ENCODE measurements around the gene UNC5C.

UNC5C gene

GRCh38 chr4:95531141-95531540 lies 17.6 kb downstream of the UNC5C start:
- no peak for TF ChIP-seq CTCF (IDR thresholded peaks at IDR 0.05; ENCODE audit: low read depth, low read length)
- H3K4me3 ChIP-seq (ENCODE audit: low read depth, low read length), result no peak overlapping the region

- H3K4me3 ChIP-seq (ENCODE audit: low read depth, low read length), result no peak overlapping the region
- no peak for TF ChIP-seq CTCF (IDR thresholded peaks at IDR 0.05; ENCODE audit: low read depth, low read length)
Observed at GRCh38 chr4:95529946-95530345, 18.8 kb downstream of the UNC5C start.

GRCh38 chr4:95528388-95528948 lies 20.3 kb downstream of the UNC5C start:
- no peak overlapping the region for H3K4me3 ChIP-seq (ENCODE audit: low read depth, low read length)
- TF ChIP-seq CTCF (IDR thresholded peaks at IDR 0.05; ENCODE audit: low read depth, low read length), result no peak

GRCh38 chr4:95526075-95526474 lies 22.7 kb downstream of the UNC5C start:
- H3K4me3 ChIP-seq (ENCODE audit: low read depth, low read length), result no peak overlapping the region
- TF ChIP-seq CTCF (IDR thresholded peaks at IDR 0.05; ENCODE audit: low read depth, low read length), result no peak

GRCh38 chr4:95524729-95525128 lies 24.0 kb downstream of the UNC5C start:
- no peak overlapping the region for H3K4me3 ChIP-seq (ENCODE audit: low read depth, low read length)
- TF ChIP-seq CTCF (IDR thresholded peaks at IDR 0.05; ENCODE audit: low read depth, low read length), result no peak

- no peak overlapping the region for H3K4me3 ChIP-seq (ENCODE audit: low read depth, low read length)
- no peak for TF ChIP-seq CTCF (IDR thresholded peaks at IDR 0.05; ENCODE audit: low read depth, low read length)
Observed at GRCh38 chr4:95524184-95524583, 24.6 kb downstream of the UNC5C start.

- H3K4me3 ChIP-seq (ENCODE audit: low read depth, low read length), result no peak overlapping the region
- no peak for TF ChIP-seq CTCF (IDR thresholded peaks at IDR 0.05; ENCODE audit: low read depth, low read length)
Observed at GRCh38 chr4:95522682-95523530, 25.9 kb downstream of the UNC5C start.
